Hepatocyte (in vitro differentiated cells): Measurements from ENCODE around the gene APBA3. TPM values are rescaled to one million over a fixed set of nuclear protein-coding genes. Genes with fewer than 3 reads are reported as not detected.

ENCODE experiments used
- DNase-seq: peaks from one replicate; pipeline ENCODE4 v3.0.0-alpha.2; 2016; ENCODE audit warnings: low spot score
- H2AFZ ChIP-seq: fragments of 200-600 bp; sonication (generic); 2 replicates; pipeline ENCODE4 v1.6.0; 2016; ENCODE audit warnings: antibody characterized with exemption, mild to moderate bottlenecking
- H3K27ac ChIP-seq: fragments of 200-600 bp; sonication (generic); 2 replicates; pipeline ENCODE4 v1.5.1; 2016; ENCODE audit warnings: mild to moderate bottlenecking
- H3K27me3 ChIP-seq: fragments of 200-600 bp; sonication (generic); 2 replicates; pipeline ENCODE4 v1.6.1; 2016
- H3K36me3 ChIP-seq: fragments of 200-600 bp; sonication (generic); replicated peaks from 2 replicates; pipeline ENCODE4 v1.5.1; 2016; ENCODE audit warnings: low read depth; ENCODE audit not compliant: insufficient read depth
- H3K4me1 ChIP-seq: fragments of 200-600 bp; sonication (generic); 2 replicates; pipeline ENCODE4 v1.5.1; 2016; ENCODE audit warnings: mild to moderate bottlenecking, moderate library complexity; ENCODE audit not compliant: insufficient read depth
- H3K4me2 ChIP-seq: fragments of 200-600 bp; sonication (generic); 2 replicates; pipeline ENCODE4 v1.6.0; 2016
- H3K4me3 ChIP-seq: fragments of 200-600 bp; sonication (generic); 2 replicates; pipeline ENCODE4 v1.5.1; 2016; ENCODE audit warnings: mild to moderate bottlenecking
- H3K79me2 ChIP-seq: fragments of 200-600 bp; sonication (generic); 2 replicates; pipeline ENCODE4 v1.6.0; 2017; ENCODE audit warnings: mild to moderate bottlenecking
- H3K9me2 ChIP-seq: fragments of 200-600 bp; sonication (generic); replicated peaks from 2 replicates; pipeline ENCODE4 v1.6.0; 2017; ENCODE audit warnings: mild to moderate bottlenecking; ENCODE audit not compliant: insufficient read depth
- H3K9me3 ChIP-seq: fragments of 200-600 bp; sonication (generic); 2 replicates; pipeline ENCODE4 v1.5.1; 2016; ENCODE audit warnings: low read depth, mild to moderate bottlenecking
- H4K20me1 ChIP-seq: fragments of 200-600 bp; sonication (generic); 2 replicates; pipeline ENCODE4 v1.6.0; 2016; ENCODE audit warnings: mild to moderate bottlenecking; ENCODE audit not compliant: insufficient read depth, poor library complexity, severe bottlenecking
- CTCF ChIP-seq: fragments of 200-600 bp; sonication (generic); IDR thresholded peaks from 2 replicates; pipeline ENCODE4 v1.5.1; 2016; ENCODE audit warnings: antibody characterized with exemption, mild to moderate bottlenecking; ENCODE audit not compliant: poor library complexity
- EZH2 ChIP-seq: fragments of 200-600 bp; sonication (generic); IDR thresholded peaks from 2 replicates; pipeline ENCODE4 v1.6.1; 2016; ENCODE audit warnings: antibody characterized with exemption, mild to moderate bottlenecking, borderline replicate concordance
- EZH2phosphoT487 ChIP-seq: fragments of 200-600 bp; sonication (generic); IDR thresholded peaks from one replicate; pipeline ENCODE4 v1.6.1; 2018; ENCODE audit warnings: antibody characterized with exemption, mild to moderate bottlenecking, low read depth, moderate library complexity; ENCODE audit not compliant: unreplicated experiment, severe bottlenecking
- WGBS: methylation state at CpG from one replicate; pipeline ENCODE4 v1.1.6; 2016; ENCODE audit warnings: low lambda C conversion rate; ENCODE audit errors: missing lambda C conversion rate; 5-methylcytosine and 5-hydroxymethylcytosine counted together
- polyA plus RNA-seq: library from polyadenylated mRNA; unstranded; fragments of >200 nt; fragmentation: Nextera tagmentation; extraction: Ambion mirVana; gene quantifications from 2 replicates; pipeline ENCODE4 v1.2.1, GENCODE V29; 2016
- total RNA-seq: library from RNA; depleted of rRNA; stranded (reverse); fragments of >200 nt; gene quantifications from 2 replicates; pipeline ENCODE4 v1.2.3, GENCODE V29; 2014

The APBA3 gene
- total and polyA plus RNA-seq, 2 experiments from 2014 or later = 20.7 to 25.5 TPM

- no peaks in the 10 kb centered on the region for H3K9me3 ChIP-seq
- no peaks in the 10 kb centered on the region for H4K20me1 ChIP-seq
- no peaks in the 10 kb centered on the region for H3K36me3 ChIP-seq
- no peak overlapping the region for H2AFZ ChIP-seq
- no peaks in the 10 kb centered on the region for H3K79me2 ChIP-seq
- no peaks in the 10 kb centered on the region for H3K4me1 ChIP-seq
- no peak overlapping the region for H3K4me3 ChIP-seq
- H3K27ac ChIP-seq = no peak overlapping the region
- TF ChIP-seq EZH2phosphoT487 (no peak), CTCF (no peak), EZH2 (no peak)
- no peaks in the 10 kb centered on the region for H3K27me3 ChIP-seq
- no peak overlapping the region for H3K4me2 ChIP-seq
- 92% methylated on average over 30 of the region's 33 CpGs for WGBS
- H3K9me2 ChIP-seq = no peaks in the 10 kb centered on the region
- DNase-seq = no peak
These were observed 47.1 kb upstream of the APBA3 start for GRCh38 chr19:3808420-3809143.

GRCh38 chr19:3807574-3808354, 46.3 kb upstream of the APBA3 start:
- DNase-seq = no peak
- 99% methylated on average over 35 of the region's 35 CpGs for WGBS
- no peak for TF ChIP-seq EZH2phosphoT487
- no peak for TF ChIP-seq EZH2
- no peak for TF ChIP-seq CTCF
- Histone ChIP-seq H3K4me3 (no peak overlapping the region), H3K27ac (no peak overlapping the region), H2AFZ (no peak overlapping the region), H3K79me2 (no peaks in the 10 kb centered on the region), H3K9me3 (no peaks in the 10 kb centered on the region), H4K20me1 (no peaks in the 10 kb centered on the region), H3K4me1 (no peaks in the 10 kb centered on the region), H3K4me2 (no peak overlapping the region), H3K9me2 (no peaks in the 10 kb centered on the region), H3K36me3 (no peaks in the 10 kb centered on the region), H3K27me3 (no peaks in the 10 kb centered on the region)

GRCh38 chr19:3807131-3807480, 45.6 kb upstream of the APBA3 start:
- Histone ChIP-seq H3K4me1 (no peaks in the 10 kb centered on the region), H4K20me1 (no peaks in the 10 kb centered on the region), H3K27me3 (peaks cover 6% of the 10 kb centered on the region), H3K27ac (no peak overlapping the region), H3K4me2 (no peak overlapping the region), H3K9me2 (no peaks in the 10 kb centered on the region), H3K36me3 (no peaks in the 10 kb centered on the region), H3K9me3 (no peaks in the 10 kb centered on the region), H3K4me3 (no peak overlapping the region), H2AFZ (no peak overlapping the region), H3K79me2 (no peaks in the 10 kb centered on the region)
- no peak for DNase-seq
- TF ChIP-seq CTCF = no peak
- WGBS = 91% methylated on average over 19 of the region's 19 CpGs
